ENCODE data around the gene CALCOCO1. TPM values are rescaled to one million over a fixed set of nuclear protein-coding genes. Genes with fewer than 3 reads are reported as not detected.

CALCOCO1 gene
- total RNA-seq, 1 donor: 167 TPM

DNA sequence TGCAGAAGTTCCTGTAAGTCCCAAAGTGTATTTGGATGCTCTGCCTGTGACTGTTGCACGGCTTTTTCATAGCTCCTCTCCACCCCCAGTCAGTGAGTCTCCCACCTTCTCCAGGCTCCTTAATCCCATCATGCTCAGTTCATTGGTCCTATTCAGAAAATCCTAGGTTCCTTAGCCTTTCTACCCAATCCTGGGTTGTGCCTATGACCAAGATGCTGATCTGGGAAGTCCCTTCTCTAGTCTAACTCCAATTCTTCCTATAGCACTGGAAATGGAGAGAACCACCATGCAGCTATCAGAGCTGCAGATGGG lies 16.8 kb upstream of the CALCOCO1 start:
- TF ChIP-seq, protein P1, sequence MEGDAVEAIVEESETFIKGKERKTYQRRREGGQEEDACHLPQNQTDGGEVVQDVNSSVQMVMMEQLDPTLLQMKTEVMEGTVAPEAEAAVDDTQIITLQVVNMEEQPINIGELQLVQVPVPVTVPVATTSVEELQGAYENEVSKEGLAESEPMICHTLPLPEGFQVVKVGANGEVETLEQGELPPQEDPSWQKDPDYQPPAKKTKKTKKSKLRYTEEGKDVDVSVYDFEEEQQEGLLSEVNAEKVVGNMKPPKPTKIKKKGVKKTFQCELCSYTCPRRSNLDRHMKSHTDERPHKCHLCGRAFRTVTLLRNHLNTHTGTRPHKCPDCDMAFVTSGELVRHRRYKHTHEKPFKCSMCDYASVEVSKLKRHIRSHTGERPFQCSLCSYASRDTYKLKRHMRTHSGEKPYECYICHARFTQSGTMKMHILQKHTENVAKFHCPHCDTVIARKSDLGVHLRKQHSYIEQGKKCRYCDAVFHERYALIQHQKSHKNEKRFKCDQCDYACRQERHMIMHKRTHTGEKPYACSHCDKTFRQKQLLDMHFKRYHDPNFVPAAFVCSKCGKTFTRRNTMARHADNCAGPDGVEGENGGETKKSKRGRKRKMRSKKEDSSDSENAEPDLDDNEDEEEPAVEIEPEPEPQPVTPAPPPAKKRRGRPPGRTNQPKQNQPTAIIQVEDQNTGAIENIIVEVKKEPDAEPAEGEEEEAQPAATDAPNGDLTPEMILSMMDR (IDR thresholded peaks at IDR 0.05; ENCODE audit: extremely low read depth, low read depth, low read length): no peak
- Histone ChIP-seq H4K20me1 (ENCODE audit: insufficient read depth, low read length) (peaks cover 2% of the 10 kb centered on the region), H3K79me2 (ENCODE audit: insufficient read depth, low read length) (no peaks in the 10 kb centered on the region), H3K9me3 (ENCODE audit: low read depth, low read length) (no peaks in the 10 kb centered on the region), H3K4me1 (ENCODE audit: insufficient read depth, low read length) (peaks cover 11% of the 10 kb centered on the region), H3K4me3 (ENCODE audit: insufficient read depth, low read length) (no peak overlapping the region), H3K36me3 (ENCODE audit: insufficient read depth, low read length) (no peaks in the 10 kb centered on the region), H2AFZ (ENCODE audit: low read length) (no peak overlapping the region), H3K27ac (ENCODE audit: low read depth, low read length) (no peak overlapping the region), H3K4me2 (ENCODE audit: insufficient read depth, low read length) (no peak overlapping the region), H3K27me3 (ENCODE audit: insufficient read depth, low read length) (peaks cover 75% of the 10 kb centered on the region)
- no peak for DNase-seq (ENCODE audit: insufficient read length, low spot score, missing footprints)

DNA sequence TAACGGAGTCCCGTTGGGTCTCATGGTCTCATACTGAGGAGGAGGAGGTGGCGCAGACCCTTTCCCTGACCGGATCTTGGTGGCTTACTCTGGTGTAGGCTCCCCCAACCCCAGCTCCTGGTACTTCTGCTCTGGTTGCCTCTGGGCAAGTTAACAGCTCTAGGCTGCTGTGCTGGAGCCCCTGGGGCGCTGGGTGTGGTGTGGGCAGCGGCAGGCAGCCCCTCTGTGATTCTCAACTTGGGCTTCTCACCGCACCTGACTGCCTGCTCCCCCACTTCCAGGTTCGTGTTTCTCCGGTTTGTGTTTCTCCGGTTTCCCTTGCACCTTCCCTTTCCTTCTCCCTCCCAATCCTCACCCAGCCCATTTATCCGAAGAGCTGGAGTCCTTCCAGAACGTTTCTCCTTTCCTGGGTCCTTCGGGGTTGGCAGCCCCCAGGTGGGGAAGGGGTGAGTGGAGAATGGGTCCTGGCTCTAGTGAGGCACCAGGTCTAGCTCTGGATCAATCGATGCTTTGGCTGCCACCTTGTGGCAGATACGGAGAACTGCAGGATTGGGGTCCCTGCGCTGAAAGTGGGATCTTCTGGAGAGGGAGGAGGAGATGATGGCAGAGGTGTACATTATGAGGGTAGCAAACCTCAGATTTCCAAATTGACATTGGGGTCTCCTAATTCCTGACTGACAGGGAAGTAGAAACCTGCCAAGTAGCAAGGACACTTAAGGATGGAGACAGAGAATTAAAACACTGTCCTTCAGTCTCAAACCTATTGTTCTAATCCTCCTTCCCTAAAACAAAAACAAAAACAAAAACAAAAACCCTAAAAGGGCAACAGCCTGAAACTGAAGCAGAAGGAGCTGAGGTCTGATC lies 16.2 kb upstream of the CALCOCO1 start:
- H2AFZ ChIP-seq (ENCODE audit: low read length): peak overlapping the region; percentile 13
- H3K4me2 ChIP-seq (ENCODE audit: insufficient read depth, low read length): peak overlapping the region; percentile 12
- no peaks in the 10 kb centered on the region for H3K36me3 ChIP-seq (ENCODE audit: insufficient read depth, low read length)
- H3K4me1 ChIP-seq (ENCODE audit: insufficient read depth, low read length): peaks cover 11% of the 10 kb centered on the region
- H3K27me3 ChIP-seq (ENCODE audit: insufficient read depth, low read length): peaks cover 75% of the 10 kb centered on the region
- TF ChIP-seq, protein P1 (IDR thresholded peaks at IDR 0.05; ENCODE audit: extremely low read depth, low read depth, low read length): peak; percentile 94
- no peak overlapping the region for H3K27ac ChIP-seq (ENCODE audit: low read depth, low read length)
- H3K4me3 ChIP-seq (ENCODE audit: insufficient read depth, low read length): no peak overlapping the region
- peaks cover 3% of the 10 kb centered on the region for H4K20me1 ChIP-seq (ENCODE audit: insufficient read depth, low read length)
- H3K79me2 ChIP-seq (ENCODE audit: insufficient read depth, low read length): no peaks in the 10 kb centered on the region
- peak; percentile 95 for DNase-seq (ENCODE audit: insufficient read length, low spot score, missing footprints)
- H3K9me3 ChIP-seq (ENCODE audit: low read depth, low read length): no peaks in the 10 kb centered on the region

DNA sequence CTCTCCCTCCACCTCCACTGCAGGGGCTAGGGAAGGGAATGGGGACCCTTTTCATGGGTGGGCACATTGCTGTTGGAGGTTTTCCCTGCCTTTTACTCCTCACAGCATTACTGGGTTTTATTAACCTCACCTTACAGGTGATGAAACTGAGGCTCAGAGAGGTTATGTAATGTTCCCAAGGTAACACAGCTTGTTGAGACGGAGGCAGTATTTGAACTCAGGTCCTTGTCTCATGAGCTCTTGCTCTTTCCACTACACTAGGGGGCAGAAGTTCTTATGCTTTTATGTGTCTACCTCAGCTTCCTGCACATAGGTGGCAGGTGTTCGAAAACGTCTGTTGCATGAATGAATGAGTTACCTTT lies 12.9 kb upstream of the CALCOCO1 start:
- no peak overlapping the region for H3K27ac ChIP-seq (ENCODE audit: low read depth, low read length)
- no peak for DNase-seq (ENCODE audit: insufficient read length, low spot score, missing footprints)
- H3K27me3 ChIP-seq (ENCODE audit: insufficient read depth, low read length): peaks cover 83% of the 10 kb centered on the region
- H3K4me3 ChIP-seq (ENCODE audit: insufficient read depth, low read length): no peak overlapping the region
- H2AFZ ChIP-seq (ENCODE audit: low read length): no peak overlapping the region
- H3K36me3 ChIP-seq (ENCODE audit: insufficient read depth, low read length): no peaks in the 10 kb centered on the region
- H4K20me1 ChIP-seq (ENCODE audit: insufficient read depth, low read length): peaks cover 3% of the 10 kb centered on the region
- TF ChIP-seq, protein P1 (IDR thresholded peaks at IDR 0.05; ENCODE audit: extremely low read depth, low read depth, low read length): no peak
- H3K4me2 ChIP-seq (ENCODE audit: insufficient read depth, low read length): no peak overlapping the region
- H3K9me3 ChIP-seq (ENCODE audit: low read depth, low read length): no peaks in the 10 kb centered on the region
- peaks cover 5% of the 10 kb centered on the region for H3K4me1 ChIP-seq (ENCODE audit: insufficient read depth, low read length)
- no peaks in the 10 kb centered on the region for H3K79me2 ChIP-seq (ENCODE audit: insufficient read depth, low read length)

DNA sequence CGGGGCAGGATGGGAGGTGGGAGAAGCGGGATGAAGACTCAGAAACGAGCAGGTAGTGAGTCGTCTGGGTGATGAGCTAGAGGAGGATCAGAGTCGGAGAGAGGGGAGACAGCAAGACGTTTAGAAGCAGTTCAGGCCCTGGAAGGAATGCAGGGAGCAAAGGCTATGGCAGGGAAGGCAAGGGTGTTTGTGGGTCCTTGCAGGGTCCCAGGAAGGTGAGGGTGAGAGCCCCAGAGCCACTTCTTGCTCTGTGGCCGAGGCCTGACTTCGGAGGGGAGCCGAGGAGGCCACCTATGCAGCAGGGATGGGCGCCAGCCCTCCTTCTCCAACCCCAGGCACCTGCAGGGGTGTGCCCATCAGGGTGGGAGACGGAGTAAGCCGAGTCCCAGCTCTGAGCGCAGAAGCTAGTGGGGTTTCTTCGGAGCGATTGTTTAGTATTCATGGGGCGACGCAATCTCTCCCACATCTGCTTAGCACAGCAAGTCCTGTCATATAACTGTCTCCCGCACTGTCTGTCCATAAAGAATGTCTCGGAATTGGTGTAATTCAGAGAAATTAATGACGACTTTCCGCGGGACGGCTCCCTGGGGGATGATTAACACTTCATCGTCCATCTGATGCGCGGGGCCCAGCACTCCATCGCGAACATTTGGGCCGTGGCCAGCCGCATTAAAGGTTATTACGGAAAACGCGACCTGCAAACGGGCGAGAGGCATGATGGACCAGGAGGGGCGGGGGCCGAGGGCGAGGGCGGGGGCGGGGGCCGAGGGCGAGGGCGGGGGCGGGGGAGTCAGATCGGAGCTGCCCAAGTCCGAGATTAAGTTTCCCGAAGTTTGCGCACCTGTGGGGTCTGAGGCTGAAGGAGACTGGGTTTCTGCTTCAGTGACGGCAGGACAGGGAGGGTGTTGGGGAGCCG lies 12.2 kb upstream of the CALCOCO1 start:
- no peak overlapping the region for H3K4me3 ChIP-seq (ENCODE audit: insufficient read depth, low read length)
- H4K20me1 ChIP-seq (ENCODE audit: insufficient read depth, low read length): peaks cover 3% of the 10 kb centered on the region
- H3K4me2 ChIP-seq (ENCODE audit: insufficient read depth, low read length): peak overlapping the region; percentile 60
- DNase-seq (ENCODE audit: insufficient read length, low spot score, missing footprints): no peak
- H3K9me3 ChIP-seq (ENCODE audit: low read depth, low read length): no peaks in the 10 kb centered on the region
- TF ChIP-seq, protein P1 (IDR thresholded peaks at IDR 0.05; ENCODE audit: extremely low read depth, low read depth, low read length): no peak
- no peaks in the 10 kb centered on the region for H3K36me3 ChIP-seq (ENCODE audit: insufficient read depth, low read length)
- no peaks in the 10 kb centered on the region for H3K79me2 ChIP-seq (ENCODE audit: insufficient read depth, low read length)
- H3K27me3 ChIP-seq (ENCODE audit: insufficient read depth, low read length): peaks cover 78% of the 10 kb centered on the region
- peaks cover 5% of the 10 kb centered on the region for H3K4me1 ChIP-seq (ENCODE audit: insufficient read depth, low read length)
- H2AFZ ChIP-seq (ENCODE audit: low read length): no peak overlapping the region
- H3K27ac ChIP-seq (ENCODE audit: low read depth, low read length): no peak overlapping the region
